ENCODE measurements around the gene IFNW1. TPM values are rescaled to one million over a fixed set of nuclear protein-coding genes. Genes with fewer than 3 reads are reported as not detected.
"Not testable (repeated sequence)": the region's sequence is repeated elsewhere in the genome, so short reads cannot be mapped to it uniquely, and the experiment has no call there.

IFNW1 gene
- total RNA-seq, 1 donor from 2014 or later = not detected

- TF ChIP-seq, protein P1, sequence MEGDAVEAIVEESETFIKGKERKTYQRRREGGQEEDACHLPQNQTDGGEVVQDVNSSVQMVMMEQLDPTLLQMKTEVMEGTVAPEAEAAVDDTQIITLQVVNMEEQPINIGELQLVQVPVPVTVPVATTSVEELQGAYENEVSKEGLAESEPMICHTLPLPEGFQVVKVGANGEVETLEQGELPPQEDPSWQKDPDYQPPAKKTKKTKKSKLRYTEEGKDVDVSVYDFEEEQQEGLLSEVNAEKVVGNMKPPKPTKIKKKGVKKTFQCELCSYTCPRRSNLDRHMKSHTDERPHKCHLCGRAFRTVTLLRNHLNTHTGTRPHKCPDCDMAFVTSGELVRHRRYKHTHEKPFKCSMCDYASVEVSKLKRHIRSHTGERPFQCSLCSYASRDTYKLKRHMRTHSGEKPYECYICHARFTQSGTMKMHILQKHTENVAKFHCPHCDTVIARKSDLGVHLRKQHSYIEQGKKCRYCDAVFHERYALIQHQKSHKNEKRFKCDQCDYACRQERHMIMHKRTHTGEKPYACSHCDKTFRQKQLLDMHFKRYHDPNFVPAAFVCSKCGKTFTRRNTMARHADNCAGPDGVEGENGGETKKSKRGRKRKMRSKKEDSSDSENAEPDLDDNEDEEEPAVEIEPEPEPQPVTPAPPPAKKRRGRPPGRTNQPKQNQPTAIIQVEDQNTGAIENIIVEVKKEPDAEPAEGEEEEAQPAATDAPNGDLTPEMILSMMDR (conservative IDR thresholded peaks at IDR 0.05; ENCODE audit: low read depth, low read length) = no peak
- H3K4me3 ChIP-seq (ENCODE audit: low read depth, low read length) = no peak overlapping the region
- DNase-seq (ENCODE audit: low read depth) = no peak
These were observed 18.5 kb upstream of the IFNW1 start for GRCh38 chr9:21160178-21160577.

DNA sequence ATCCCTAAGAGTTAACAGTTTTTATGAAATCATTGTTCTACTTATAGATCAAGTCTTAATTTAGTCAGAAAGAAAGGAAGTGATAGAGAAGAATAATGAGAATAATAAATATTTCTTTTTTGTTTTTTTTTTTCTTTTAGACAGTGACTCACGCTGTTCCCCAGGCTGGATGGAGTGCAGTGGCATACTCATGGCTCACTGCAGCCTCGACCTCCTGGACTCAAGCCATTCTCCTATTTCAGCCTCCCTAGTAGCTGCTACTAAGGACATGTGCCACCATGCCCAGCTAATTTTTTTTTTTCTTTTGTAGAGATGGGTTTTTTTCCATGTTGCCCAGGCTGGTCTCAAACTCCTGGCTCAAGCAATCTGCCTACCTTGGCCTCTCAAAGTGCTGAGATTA lies 13.9 kb upstream of the IFNW1 start:
- no peak overlapping the region for H3K4me3 ChIP-seq (ENCODE audit: low read depth, low read length)
- TF ChIP-seq, protein P1 (conservative IDR thresholded peaks at IDR 0.05; ENCODE audit: low read depth, low read length) = no peak
- no peak for DNase-seq (ENCODE audit: low read depth)

GRCh38 chr9:21154018-21154608 lies 12.5 kb upstream of the IFNW1 start:
- peak; percentile 9 for DNase-seq (ENCODE audit: low read depth)
- no peak overlapping the region for H3K4me3 ChIP-seq (ENCODE audit: low read depth, low read length)
- TF ChIP-seq, protein P1 (conservative IDR thresholded peaks at IDR 0.05; ENCODE audit: low read depth, low read length) = peak; percentile 44

- DNase-seq (ENCODE audit: low read depth) = no peak
- TF ChIP-seq, protein P1 (conservative IDR thresholded peaks at IDR 0.05; ENCODE audit: low read depth, low read length) = no peak
- no peak overlapping the region for H3K4me3 ChIP-seq (ENCODE audit: low read depth, low read length)
These were observed 11.8 kb upstream of the IFNW1 start for GRCh38 chr9:21153336-21154017.

DNA sequence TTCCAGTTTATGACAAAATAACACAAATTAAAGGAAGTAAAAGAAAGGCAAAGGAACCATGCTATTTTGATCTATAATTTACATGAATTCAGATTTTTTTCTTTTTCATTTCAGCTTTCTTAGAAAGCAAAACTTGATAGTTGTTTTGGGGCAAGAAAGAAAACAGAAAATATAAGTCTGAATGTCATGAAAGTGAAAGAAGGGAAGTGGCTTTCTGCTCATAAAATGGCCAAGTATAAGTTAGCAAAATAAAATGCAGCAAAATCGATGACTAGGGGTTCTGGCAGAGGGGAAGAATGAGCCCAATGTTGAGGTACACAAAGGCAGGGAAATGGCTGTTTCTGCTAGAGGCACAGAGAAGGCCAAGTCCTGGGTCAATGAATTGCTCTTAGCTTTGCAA lies 3.0 kb upstream of the IFNW1 start:
- TF ChIP-seq, protein P1 (conservative IDR thresholded peaks at IDR 0.05; ENCODE audit: low read depth, low read length) = no peak
- no peak for DNase-seq (ENCODE audit: low read depth)
- H3K4me3 ChIP-seq (ENCODE audit: low read depth, low read length) = no peak overlapping the region

GRCh38 chr9:21137020-21137419 lies 4.6 kb downstream of the IFNW1 start:
- TF ChIP-seq, protein P1 (conservative IDR thresholded peaks at IDR 0.05; ENCODE audit: low read depth, low read length) = no peak
- H3K4me3 ChIP-seq (ENCODE audit: low read depth, low read length) = no peak overlapping the region
- DNase-seq (ENCODE audit: low read depth) = no peak

DNA sequence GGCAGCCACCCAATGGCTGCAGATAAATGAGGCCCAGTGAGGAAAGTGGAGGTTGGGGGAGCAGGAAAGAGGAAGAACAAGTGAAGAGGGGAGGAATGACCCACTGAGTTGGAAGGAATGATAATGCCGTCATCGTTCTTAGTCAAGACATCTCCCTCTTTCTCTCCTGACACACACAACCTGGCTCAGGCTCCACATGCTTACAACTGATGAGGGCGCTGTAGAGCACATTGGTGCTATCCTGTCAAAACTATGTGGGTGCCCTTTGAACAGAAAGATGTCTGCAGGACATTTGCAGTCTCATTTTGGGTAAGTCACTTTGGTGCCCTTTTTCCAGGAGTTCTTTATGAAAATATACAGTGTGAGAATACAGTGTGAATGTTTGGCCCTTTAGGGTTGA lies 5.9 kb downstream of the IFNW1 start:
- DNase-seq (ENCODE audit: low read depth) = no peak
- no peak overlapping the region for H3K4me3 ChIP-seq (ENCODE audit: low read depth, low read length)
- TF ChIP-seq, protein P1 (conservative IDR thresholded peaks at IDR 0.05; ENCODE audit: low read depth, low read length) = no peak

DNA sequence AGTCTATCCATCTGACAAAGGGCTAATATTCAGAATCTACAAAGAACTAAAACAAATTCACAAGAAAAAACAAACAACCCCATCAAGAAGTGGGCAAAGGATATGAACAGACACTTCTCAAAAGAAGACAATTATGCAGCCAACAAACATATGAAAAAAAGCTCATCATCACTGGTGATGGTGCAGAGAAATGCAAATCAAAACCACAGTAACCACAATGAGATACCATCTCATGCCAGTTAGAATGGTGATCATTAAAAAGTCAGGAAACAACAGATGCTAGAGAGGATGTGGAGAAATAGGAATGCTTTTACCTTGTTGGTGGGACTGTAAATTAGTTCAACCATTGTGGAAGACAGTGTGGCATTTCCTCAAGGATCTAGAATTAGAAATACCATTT lies 13.4 kb downstream of the IFNW1 start:
- not testable (repeated sequence) for H3K4me3 ChIP-seq (ENCODE audit: low read depth, low read length); DNase-seq (ENCODE audit: low read depth)

Data from epithelial cell of proximal tubule (primary cell).